Measurements from ENCODE around the gene UNCX.

GRCh38 chr7:1237704-1238255 lies 5.1 kb downstream of the UNCX start:
- TF ChIP-seq GABPB1 (CRISPR knock-in tag; IDR thresholded peaks at IDR 0.05) (no peak), ZNF23 (CRISPR knock-in tag; IDR thresholded peaks at IDR 0.05) (no peak)
- TF ChIP-seq, protein P1, sequence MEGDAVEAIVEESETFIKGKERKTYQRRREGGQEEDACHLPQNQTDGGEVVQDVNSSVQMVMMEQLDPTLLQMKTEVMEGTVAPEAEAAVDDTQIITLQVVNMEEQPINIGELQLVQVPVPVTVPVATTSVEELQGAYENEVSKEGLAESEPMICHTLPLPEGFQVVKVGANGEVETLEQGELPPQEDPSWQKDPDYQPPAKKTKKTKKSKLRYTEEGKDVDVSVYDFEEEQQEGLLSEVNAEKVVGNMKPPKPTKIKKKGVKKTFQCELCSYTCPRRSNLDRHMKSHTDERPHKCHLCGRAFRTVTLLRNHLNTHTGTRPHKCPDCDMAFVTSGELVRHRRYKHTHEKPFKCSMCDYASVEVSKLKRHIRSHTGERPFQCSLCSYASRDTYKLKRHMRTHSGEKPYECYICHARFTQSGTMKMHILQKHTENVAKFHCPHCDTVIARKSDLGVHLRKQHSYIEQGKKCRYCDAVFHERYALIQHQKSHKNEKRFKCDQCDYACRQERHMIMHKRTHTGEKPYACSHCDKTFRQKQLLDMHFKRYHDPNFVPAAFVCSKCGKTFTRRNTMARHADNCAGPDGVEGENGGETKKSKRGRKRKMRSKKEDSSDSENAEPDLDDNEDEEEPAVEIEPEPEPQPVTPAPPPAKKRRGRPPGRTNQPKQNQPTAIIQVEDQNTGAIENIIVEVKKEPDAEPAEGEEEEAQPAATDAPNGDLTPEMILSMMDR (IDR thresholded peaks at IDR 0.05 in 2 of 3, conservative IDR thresholded peaks at IDR 0.05 in 1 of 3; ENCODE audit: insufficient read depth in 2 of 3, low read depth in 1 of 3, low read length in 3 of 3): no peak
